MM.1S (cell line): ENCODE data around the gene PTGES.

ENCODE experiments used
- DNase-seq: peaks from one replicate; pipeline ENCODE4 v3.0.0-alpha.2; 2015
- H2AFZ ChIP-seq: fragments of 300-600 bp; sonication (generic); 2 replicates; pipeline ENCODE4 v1.6.0; 2016; ENCODE audit warnings: antibody characterized with exemption, low read length
- H3F3A ChIP-seq: fragments of 300-600 bp; sonication (generic); 2 replicates; pipeline ENCODE4 v1.6.1; 2016; ENCODE audit warnings: mild to moderate bottlenecking, antibody characterized with exemption, low read length, moderate library complexity, mixed read lengths; ENCODE audit not compliant: insufficient read depth
- H3K27ac ChIP-seq: fragments of 300-600 bp; sonication (generic); 2 replicates; pipeline ENCODE4 v1.5.1; 2016; ENCODE audit warnings: mild to moderate bottlenecking, low read length
- H3K27me3 ChIP-seq: fragments of 300-600 bp; sonication (generic); replicated peaks from 2 replicates; pipeline ENCODE4 v1.6.0; 2016; ENCODE audit warnings: low read length; ENCODE audit not compliant: insufficient read depth
- H3K36me3 ChIP-seq: fragments of 300-600 bp; sonication (generic); replicated peaks from 2 replicates; pipeline ENCODE4 v1.6.1; 2016; ENCODE audit warnings: mild to moderate bottlenecking, low read length, mixed read lengths; ENCODE audit not compliant: insufficient read depth
- H3K4me1 ChIP-seq: fragments of 300-600 bp; sonication (generic); 2 replicates; pipeline ENCODE4 v1.6.1; 2016; ENCODE audit warnings: low read length, mixed read lengths
- H3K4me2 ChIP-seq: fragments of 300-600 bp; sonication (generic); 2 replicates; pipeline ENCODE4 v1.6.0; 2016; ENCODE audit warnings: low read depth, low read length
- H3K4me3 ChIP-seq: fragments of 300-600 bp; sonication (generic); 2 replicates; pipeline ENCODE4 v1.5.1; 2016; ENCODE audit warnings: low read length, mixed read lengths
- H3K79me2 ChIP-seq: fragments of 300-600 bp; sonication (generic); 2 replicates; pipeline ENCODE4 v1.6.1; 2016; ENCODE audit warnings: mixed run types, low read length, mixed read lengths
- H3K9ac ChIP-seq: fragments of 300-600 bp; sonication (generic); 2 replicates; pipeline ENCODE4 v1.6.1; 2016; ENCODE audit warnings: low read length, mixed read lengths
- H3K9me2 ChIP-seq: fragments of 300-600 bp; sonication (generic); replicated peaks from 2 replicates; pipeline ENCODE4 v1.6.1; 2016; ENCODE audit warnings: mild to moderate bottlenecking, low read length, mixed read lengths; ENCODE audit not compliant: insufficient read depth
- H3K9me3 ChIP-seq: fragments of 300-600 bp; sonication (generic); replicated peaks from 2 replicates; pipeline ENCODE4 v1.6.1; 2016; ENCODE audit warnings: mild to moderate bottlenecking, low read length, mixed read lengths; ENCODE audit not compliant: insufficient read depth
- H4K20me1 ChIP-seq: fragments of 300-600 bp; sonication (generic); 2 replicates; pipeline ENCODE4 v1.6.1; 2016; ENCODE audit warnings: mild to moderate bottlenecking, low read length, moderate library complexity, mixed read lengths; ENCODE audit not compliant: insufficient read depth
- EZH2 ChIP-seq: fragments of 300-600 bp; sonication (generic); optimal IDR thresholded peaks from 2 replicates; pipeline ENCODE3; 2017; ENCODE audit warnings: low read depth, mild to moderate bottlenecking, antibody characterized with exemption, low read length, mixed read lengths
- EZH2phosphoT487 ChIP-seq: fragments of 300-600 bp; sonication (generic); IDR thresholded peaks from 2 replicates; pipeline ENCODE4 v1.6.1; 2018; ENCODE audit warnings: antibody characterized with exemption, low read length
- TF ChIP-seq, protein P1 (sequence below): fragments of 300-600 bp; sonication (generic); IDR thresholded peaks from 2 replicates; pipeline ENCODE4 v1.5.1; 2016; ENCODE audit warnings: antibody characterized with exemption, low read length, mixed read lengths

The PTGES gene

DNA sequence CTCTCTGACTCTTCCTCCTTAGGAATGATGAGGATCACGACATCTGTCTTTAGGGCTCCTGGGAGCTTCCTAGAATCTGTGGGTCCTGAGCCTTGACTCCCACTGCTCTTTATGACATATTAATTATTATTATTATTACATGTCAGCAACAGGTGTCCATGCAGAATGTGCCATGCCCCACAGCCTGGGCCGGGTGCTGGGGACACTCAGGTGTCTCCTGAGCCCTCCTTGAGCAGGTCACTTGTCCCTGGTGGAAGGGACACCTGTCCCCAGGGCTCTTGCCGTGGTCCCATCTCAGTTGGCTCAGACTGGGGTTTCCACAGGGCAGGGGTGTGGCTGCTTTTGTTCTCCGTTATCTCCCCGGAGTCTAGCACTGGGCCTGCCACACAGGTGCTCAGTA lies 34.2 kb downstream of the PTGES start:
- Histone ChIP-seq H4K20me1 (no peaks in the 10 kb centered on the region), H3K9me3 (no peaks in the 10 kb centered on the region), H3K27ac (no peak overlapping the region), H3K4me1 (no peaks in the 10 kb centered on the region), H3F3A (no peaks in the 10 kb centered on the region), H3K79me2 (no peaks in the 10 kb centered on the region), H3K36me3 (no peaks in the 10 kb centered on the region), H3K9me2 (no peaks in the 10 kb centered on the region), H3K4me3 (no peak overlapping the region), H2AFZ (no peak overlapping the region), H3K9ac (no peak overlapping the region), H3K4me2 (no peak overlapping the region), H3K27me3 (peaks cover 98% of the 10 kb centered on the region)
- no peak for DNase-seq
- TF ChIP-seq, protein P1, sequence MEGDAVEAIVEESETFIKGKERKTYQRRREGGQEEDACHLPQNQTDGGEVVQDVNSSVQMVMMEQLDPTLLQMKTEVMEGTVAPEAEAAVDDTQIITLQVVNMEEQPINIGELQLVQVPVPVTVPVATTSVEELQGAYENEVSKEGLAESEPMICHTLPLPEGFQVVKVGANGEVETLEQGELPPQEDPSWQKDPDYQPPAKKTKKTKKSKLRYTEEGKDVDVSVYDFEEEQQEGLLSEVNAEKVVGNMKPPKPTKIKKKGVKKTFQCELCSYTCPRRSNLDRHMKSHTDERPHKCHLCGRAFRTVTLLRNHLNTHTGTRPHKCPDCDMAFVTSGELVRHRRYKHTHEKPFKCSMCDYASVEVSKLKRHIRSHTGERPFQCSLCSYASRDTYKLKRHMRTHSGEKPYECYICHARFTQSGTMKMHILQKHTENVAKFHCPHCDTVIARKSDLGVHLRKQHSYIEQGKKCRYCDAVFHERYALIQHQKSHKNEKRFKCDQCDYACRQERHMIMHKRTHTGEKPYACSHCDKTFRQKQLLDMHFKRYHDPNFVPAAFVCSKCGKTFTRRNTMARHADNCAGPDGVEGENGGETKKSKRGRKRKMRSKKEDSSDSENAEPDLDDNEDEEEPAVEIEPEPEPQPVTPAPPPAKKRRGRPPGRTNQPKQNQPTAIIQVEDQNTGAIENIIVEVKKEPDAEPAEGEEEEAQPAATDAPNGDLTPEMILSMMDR: no peak
- TF ChIP-seq EZH2phosphoT487: no peak
- TF ChIP-seq EZH2: no peak

GRCh38 chr9:129717991-129718390 lies 34.9 kb downstream of the PTGES start:
- Histone ChIP-seq H3K9ac (no peak overlapping the region), H3K36me3 (no peaks in the 10 kb centered on the region), H3K9me3 (no peaks in the 10 kb centered on the region), H3K27ac (no peak overlapping the region), H2AFZ (no peak overlapping the region), H4K20me1 (no peaks in the 10 kb centered on the region), H3K4me1 (no peaks in the 10 kb centered on the region), H3K4me2 (no peak overlapping the region), H3K9me2 (no peaks in the 10 kb centered on the region), H3F3A (no peaks in the 10 kb centered on the region), H3K27me3 (peaks cover 98% of the 10 kb centered on the region), H3K79me2 (no peaks in the 10 kb centered on the region), H3K4me3 (no peak overlapping the region)
- TF ChIP-seq EZH2 (no peak), EZH2phosphoT487 (no peak)
- TF ChIP-seq, protein P1: no peak
- DNase-seq: no peak

GRCh38 chr9:129716091-129716490 lies 36.8 kb downstream of the PTGES start:
- H3K4me3 ChIP-seq: no peak overlapping the region
- no peaks in the 10 kb centered on the region for H3K79me2 ChIP-seq

More at GRCh38 chr9:129716091-129716490, 36.8 kb downstream of the PTGES start:
- H3K9me3 ChIP-seq: no peaks in the 10 kb centered on the region
- no peaks in the 10 kb centered on the region for H3K4me1 ChIP-seq
- H2AFZ ChIP-seq: no peak overlapping the region
- H4K20me1 ChIP-seq: no peaks in the 10 kb centered on the region
- no peak overlapping the region for H3K4me2 ChIP-seq
- no peaks in the 10 kb centered on the region for H3K9me2 ChIP-seq
- H3K27me3 ChIP-seq: peaks cover 98% of the 10 kb centered on the region
- H3K27ac ChIP-seq: no peak overlapping the region
- no peaks in the 10 kb centered on the region for H3K36me3 ChIP-seq
- no peak for DNase-seq
- no peaks in the 10 kb centered on the region for H3F3A ChIP-seq
- TF ChIP-seq, protein P1: no peak
- TF ChIP-seq EZH2: no peak
- no peak for TF ChIP-seq EZH2phosphoT487
- no peak overlapping the region for H3K9ac ChIP-seq
